ENCODE data around the gene UNC93A.

DNA sequence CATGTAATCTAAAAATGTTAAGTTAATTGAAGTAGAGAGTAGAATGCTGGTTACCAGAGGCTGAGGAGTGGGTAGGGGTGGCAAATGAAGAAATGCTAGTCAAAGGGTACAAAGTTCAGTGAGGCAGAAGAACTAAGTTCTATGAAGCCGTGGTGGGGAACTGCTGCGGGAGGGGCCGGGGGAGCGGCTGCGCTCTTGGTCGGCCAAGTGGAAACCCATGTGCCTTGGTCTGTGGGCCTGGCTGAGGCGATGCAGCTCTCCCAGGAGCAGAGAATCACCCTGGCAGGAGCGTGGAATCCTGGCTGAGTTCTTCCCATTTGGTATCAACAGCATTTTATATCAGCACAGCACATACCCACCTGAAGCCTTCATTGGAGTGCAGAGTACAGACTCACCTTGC is 56.1 kb downstream of the UNC93A start:
- TF ChIP-seq, protein P1, sequence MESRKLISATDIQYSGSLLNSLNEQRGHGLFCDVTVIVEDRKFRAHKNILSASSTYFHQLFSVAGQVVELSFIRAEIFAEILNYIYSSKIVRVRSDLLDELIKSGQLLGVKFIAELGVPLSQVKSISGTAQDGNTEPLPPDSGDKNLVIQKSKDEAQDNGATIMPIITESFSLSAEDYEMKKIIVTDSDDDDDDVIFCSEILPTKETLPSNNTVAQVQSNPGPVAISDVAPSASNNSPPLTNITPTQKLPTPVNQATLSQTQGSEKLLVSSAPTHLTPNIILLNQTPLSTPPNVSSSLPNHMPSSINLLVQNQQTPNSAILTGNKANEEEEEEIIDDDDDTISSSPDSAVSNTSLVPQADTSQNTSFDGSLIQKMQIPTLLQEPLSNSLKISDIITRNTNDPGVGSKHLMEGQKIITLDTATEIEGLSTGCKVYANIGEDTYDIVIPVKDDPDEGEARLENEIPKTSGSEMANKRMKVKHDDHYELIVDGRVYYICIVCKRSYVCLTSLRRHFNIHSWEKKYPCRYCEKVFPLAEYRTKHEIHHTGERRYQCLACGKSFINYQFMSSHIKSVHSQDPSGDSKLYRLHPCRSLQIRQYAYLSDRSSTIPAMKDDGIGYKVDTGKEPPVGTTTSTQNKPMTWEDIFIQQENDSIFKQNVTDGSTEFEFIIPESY (IDR thresholded peaks at IDR 0.05; ENCODE audit: extremely low read depth, insufficient replicate concordance, low read length): no peak
- TF ChIP-seq, protein P2, sequence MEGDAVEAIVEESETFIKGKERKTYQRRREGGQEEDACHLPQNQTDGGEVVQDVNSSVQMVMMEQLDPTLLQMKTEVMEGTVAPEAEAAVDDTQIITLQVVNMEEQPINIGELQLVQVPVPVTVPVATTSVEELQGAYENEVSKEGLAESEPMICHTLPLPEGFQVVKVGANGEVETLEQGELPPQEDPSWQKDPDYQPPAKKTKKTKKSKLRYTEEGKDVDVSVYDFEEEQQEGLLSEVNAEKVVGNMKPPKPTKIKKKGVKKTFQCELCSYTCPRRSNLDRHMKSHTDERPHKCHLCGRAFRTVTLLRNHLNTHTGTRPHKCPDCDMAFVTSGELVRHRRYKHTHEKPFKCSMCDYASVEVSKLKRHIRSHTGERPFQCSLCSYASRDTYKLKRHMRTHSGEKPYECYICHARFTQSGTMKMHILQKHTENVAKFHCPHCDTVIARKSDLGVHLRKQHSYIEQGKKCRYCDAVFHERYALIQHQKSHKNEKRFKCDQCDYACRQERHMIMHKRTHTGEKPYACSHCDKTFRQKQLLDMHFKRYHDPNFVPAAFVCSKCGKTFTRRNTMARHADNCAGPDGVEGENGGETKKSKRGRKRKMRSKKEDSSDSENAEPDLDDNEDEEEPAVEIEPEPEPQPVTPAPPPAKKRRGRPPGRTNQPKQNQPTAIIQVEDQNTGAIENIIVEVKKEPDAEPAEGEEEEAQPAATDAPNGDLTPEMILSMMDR (IDR thresholded peaks at IDR 0.05 in 2 of 3, conservative IDR thresholded peaks at IDR 0.05 in 1 of 3; ENCODE audit: borderline replicate concordance in 1 of 3, insufficient read depth in 1 of 3, low read depth in 2 of 3, low read length in 2 of 3): no peak
- TF ChIP-seq, protein P3, sequence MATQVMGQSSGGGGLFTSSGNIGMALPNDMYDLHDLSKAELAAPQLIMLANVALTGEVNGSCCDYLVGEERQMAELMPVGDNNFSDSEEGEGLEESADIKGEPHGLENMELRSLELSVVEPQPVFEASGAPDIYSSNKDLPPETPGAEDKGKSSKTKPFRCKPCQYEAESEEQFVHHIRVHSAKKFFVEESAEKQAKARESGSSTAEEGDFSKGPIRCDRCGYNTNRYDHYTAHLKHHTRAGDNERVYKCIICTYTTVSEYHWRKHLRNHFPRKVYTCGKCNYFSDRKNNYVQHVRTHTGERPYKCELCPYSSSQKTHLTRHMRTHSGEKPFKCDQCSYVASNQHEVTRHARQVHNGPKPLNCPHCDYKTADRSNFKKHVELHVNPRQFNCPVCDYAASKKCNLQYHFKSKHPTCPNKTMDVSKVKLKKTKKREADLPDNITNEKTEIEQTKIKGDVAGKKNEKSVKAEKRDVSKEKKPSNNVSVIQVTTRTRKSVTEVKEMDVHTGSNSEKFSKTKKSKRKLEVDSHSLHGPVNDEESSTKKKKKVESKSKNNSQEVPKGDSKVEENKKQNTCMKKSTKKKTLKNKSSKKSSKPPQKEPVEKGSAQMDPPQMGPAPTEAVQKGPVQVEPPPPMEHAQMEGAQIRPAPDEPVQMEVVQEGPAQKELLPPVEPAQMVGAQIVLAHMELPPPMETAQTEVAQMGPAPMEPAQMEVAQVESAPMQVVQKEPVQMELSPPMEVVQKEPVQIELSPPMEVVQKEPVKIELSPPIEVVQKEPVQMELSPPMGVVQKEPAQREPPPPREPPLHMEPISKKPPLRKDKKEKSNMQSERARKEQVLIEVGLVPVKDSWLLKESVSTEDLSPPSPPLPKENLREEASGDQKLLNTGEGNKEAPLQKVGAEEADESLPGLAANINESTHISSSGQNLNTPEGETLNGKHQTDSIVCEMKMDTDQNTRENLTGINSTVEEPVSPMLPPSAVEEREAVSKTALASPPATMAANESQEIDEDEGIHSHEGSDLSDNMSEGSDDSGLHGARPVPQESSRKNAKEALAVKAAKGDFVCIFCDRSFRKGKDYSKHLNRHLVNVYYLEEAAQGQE (IDR thresholded peaks at IDR 0.05; ENCODE audit: low read depth): no peak
- TF ChIP-seq POLR2A (IDR thresholded peaks at IDR 0.05; ENCODE audit: borderline replicate concordance, extremely low read depth, insufficient read depth, insufficient read length): no peak
- no peak for TF ChIP-seq CEBPB (IDR thresholded peaks at IDR 0.05; ENCODE audit: low read depth)
- no peak for TF ChIP-seq JUND (IDR thresholded peaks at IDR 0.05)
- TF ChIP-seq POLR2AphosphoS5 (IDR thresholded peaks at IDR 0.05; ENCODE audit: low read depth, low read length): no peak
- TF ChIP-seq ZFX (IDR thresholded peaks at IDR 0.05): no peak
- no peak for TF ChIP-seq FOSL1 (IDR thresholded peaks at IDR 0.05; ENCODE audit: low read depth)
- TF ChIP-seq, protein P4, sequence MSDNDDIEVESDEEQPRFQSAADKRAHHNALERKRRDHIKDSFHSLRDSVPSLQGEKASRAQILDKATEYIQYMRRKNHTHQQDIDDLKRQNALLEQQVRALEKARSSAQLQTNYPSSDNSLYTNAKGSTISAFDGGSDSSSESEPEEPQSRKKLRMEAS (IDR thresholded peaks at IDR 0.05): no peak
- no peak for TF ChIP-seq SIN3A (IDR thresholded peaks at IDR 0.05; ENCODE audit: low read depth)
- TF ChIP-seq SP1 (IDR thresholded peaks at IDR 0.05; ENCODE audit: low read depth): no peak
- no peak for TF ChIP-seq EGR1 (IDR thresholded peaks at IDR 0.05; ENCODE audit: low read depth)

Data from HCT116 (cell line).